Measurements from ENCODE around the gene PPP2R2D. TPM values are rescaled to one million over a fixed set of nuclear protein-coding genes. Genes with fewer than 3 reads are reported as not detected.
A peak's percentile ranks its signal among the peaks of the same experiment; 100 is the strongest.

PPP2R2D gene
- total RNA-seq, 2 experiments from 2014 or later, result 32.6 to 32.9 TPM

DNA sequence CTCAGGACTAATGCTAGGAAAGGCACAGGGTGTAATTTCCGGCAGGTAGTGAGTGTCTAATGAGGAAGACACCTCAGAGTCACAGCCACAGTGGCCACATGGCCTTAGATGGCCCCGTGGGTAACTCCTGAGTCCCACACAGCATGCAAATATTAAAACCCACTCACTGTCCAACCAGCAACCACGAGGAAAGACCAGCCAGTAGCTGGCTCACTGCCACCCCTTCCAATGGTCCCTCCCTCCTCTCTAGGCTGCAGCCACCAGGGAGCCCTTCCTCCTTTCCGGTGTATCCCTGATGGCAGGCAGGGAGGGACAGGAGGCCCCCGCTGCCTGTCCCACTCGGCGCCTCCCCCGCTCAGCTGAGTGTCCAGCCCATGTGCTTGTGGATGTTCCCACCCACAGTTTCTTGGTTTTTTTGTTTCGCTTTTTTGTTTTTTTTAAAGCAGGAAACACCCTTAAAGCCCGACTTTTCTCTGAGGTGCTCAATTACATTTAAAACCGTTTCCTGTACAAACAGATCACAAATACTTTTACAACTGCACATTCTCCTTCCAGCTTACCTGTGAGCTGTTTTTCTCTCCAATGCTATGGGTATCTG lies 71.8 kb downstream of the PPP2R2D start:
- Mint-ChIP-seq H3K4me3 (peak overlapping the region; percentile 91), H3K27ac (peak overlapping the region; percentile 94), H3K36me3 (ENCODE audit: low read depth) (peaks cover 54% of the 10 kb centered on the region), H3K4me1 (ENCODE audit: low read depth) (peaks cover 67% of the 10 kb centered on the region), H3K9me3 (no peaks in the 10 kb centered on the region), H3K27me3 (no peaks in the 10 kb centered on the region)
- H3K27ac ChIP-seq (ENCODE audit: low read depth in 1 of 2, low read length in 2 of 2), result peak overlapping the region; percentile 74 to 80
- peak in 8 of 14 experiments; percentile 13 to 79 (median 29) for DNase-seq
- intact Hi-C loops (cut with DNase I, micrococcal nuclease), result loop anchor here (2.0 to 10.0 kb wide), 2 partner anchors 72 to 182 kb away; partner anchors contain the start of gene PPP2R2D (in 1 of the 2)
- peak overlapping the region; percentile 54 for H3K4me3 ChIP-seq (ENCODE audit: low read length)
- POLR2A ChIA-PET, result interaction anchor here (0.9 to 4.2 kb wide), 9 partner anchors 9 to 87 kb away, joined by 3 to 21 read pairs (median 5); partner anchors contain the start of genes BNIP3 and PPP2R2D
- CTCF ChIA-PET, result interaction anchor here (1.0 to 2.2 kb wide), 2 partner anchors 9 to 87 kb away, joined by 3 to 7 read pairs; no protein-coding TSS in a partner anchor
- TF ChIP-seq, protein P1, sequence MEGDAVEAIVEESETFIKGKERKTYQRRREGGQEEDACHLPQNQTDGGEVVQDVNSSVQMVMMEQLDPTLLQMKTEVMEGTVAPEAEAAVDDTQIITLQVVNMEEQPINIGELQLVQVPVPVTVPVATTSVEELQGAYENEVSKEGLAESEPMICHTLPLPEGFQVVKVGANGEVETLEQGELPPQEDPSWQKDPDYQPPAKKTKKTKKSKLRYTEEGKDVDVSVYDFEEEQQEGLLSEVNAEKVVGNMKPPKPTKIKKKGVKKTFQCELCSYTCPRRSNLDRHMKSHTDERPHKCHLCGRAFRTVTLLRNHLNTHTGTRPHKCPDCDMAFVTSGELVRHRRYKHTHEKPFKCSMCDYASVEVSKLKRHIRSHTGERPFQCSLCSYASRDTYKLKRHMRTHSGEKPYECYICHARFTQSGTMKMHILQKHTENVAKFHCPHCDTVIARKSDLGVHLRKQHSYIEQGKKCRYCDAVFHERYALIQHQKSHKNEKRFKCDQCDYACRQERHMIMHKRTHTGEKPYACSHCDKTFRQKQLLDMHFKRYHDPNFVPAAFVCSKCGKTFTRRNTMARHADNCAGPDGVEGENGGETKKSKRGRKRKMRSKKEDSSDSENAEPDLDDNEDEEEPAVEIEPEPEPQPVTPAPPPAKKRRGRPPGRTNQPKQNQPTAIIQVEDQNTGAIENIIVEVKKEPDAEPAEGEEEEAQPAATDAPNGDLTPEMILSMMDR (IDR thresholded peaks at IDR 0.05), result no peak
- no peaks in the 10 kb centered on the region for H3K27me3 ChIP-seq (ENCODE audit: control insufficient read depth in 1 of 2, insufficient read depth in 2 of 2, low read length in 2 of 2)
- peak; percentile 75 for ATAC-seq (ENCODE audit: poor library complexity)
- H3K9me3 ChIP-seq (ENCODE audit: control insufficient read depth in 1 of 2, insufficient read depth in 1 of 2, low read length in 2 of 2), result no peaks in the 10 kb centered on the region
- peaks cover 70% of the 10 kb centered on the region for H3K4me1 ChIP-seq (ENCODE audit: insufficient read depth, low read length)
- peaks cover 38% of the 10 kb centered on the region for H3K36me3 ChIP-seq (ENCODE audit: insufficient read depth, low read length)

DNA sequence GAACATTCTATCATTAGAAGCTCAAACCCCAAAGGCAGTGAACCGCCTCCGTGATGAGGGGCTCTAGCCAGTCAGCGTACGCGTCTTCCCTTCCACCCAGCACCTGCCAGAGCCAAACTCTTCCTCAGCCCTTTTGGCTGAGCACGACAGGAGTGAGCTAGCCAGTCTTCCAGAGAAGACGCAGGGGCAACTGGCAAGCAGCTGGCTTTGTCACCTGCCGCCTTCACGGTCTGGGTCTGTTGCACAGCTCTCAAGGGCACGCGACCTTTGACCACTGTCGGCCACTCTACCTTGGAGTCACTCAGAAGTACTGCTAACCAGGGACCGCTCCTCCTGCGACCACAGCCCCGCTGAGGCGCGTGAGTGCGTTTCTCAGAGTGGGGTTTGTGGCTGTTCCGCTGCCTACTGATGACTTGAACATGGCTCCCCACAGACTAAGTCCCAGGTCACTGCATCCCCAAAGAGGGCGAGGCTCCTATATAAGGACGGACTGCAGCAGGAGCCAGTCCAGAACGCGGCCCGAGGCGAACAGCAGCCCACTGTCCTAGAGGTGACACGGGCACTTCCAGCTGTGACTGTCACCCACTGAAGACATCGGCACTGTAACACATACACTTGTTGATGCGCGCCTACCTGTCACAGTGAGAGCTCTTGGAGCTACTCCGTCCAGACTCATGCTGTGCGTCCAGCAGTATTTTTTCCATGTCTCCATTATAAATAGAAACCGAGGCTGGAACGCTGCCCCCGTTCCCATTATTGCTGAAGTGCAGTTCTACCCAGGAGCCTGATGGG lies 72.5 kb downstream of the PPP2R2D start:
- Mint-ChIP-seq H3K27ac (peak overlapping the region; percentile 94), H3K27me3 (no peaks in the 10 kb centered on the region), H3K4me3 (peak overlapping the region; percentile 91), H3K4me1 (ENCODE audit: low read depth) (peaks cover 73% of the 10 kb centered on the region), H3K9me3 (no peaks in the 10 kb centered on the region), H3K36me3 (ENCODE audit: low read depth) (peaks cover 57% of the 10 kb centered on the region)
- TF ChIP-seq, protein P1 (IDR thresholded peaks at IDR 0.05), result no peak
- peak; percentile 55 for ATAC-seq (ENCODE audit: poor library complexity)
- no peaks in the 10 kb centered on the region for H3K27me3 ChIP-seq (ENCODE audit: control insufficient read depth in 1 of 2, insufficient read depth in 2 of 2, low read length in 2 of 2)
- intact Hi-C loops (cut with DNase I, micrococcal nuclease), result loop anchor here (2.0 to 10.0 kb wide), 2 partner anchors 73 to 181 kb away; partner anchors contain the start of gene PPP2R2D (in 1 of the 2)
- ChIA-PET CTCF (interaction anchor here (1.1 to 2.2 kb wide), 2 partner anchors 50 to 88 kb away, joined by 4 to 7 read pairs; no protein-coding TSS in a partner anchor), POLR2A (interaction anchor here (0.6 to 4.2 kb wide), 11 partner anchors 8 to 87 kb away, joined by 3 to 21 read pairs (median 5); partner anchors contain the start of genes BNIP3 and PPP2R2D)
- peak in 4 of 14 experiments; percentile 14 to 43 (median 32) for DNase-seq
- peaks cover 36% of the 10 kb centered on the region for H3K36me3 ChIP-seq (ENCODE audit: insufficient read depth, low read length)
- peak overlapping the region; percentile 74 to 80 for H3K27ac ChIP-seq (ENCODE audit: low read depth in 1 of 2, low read length in 2 of 2)
- H3K4me1 ChIP-seq (ENCODE audit: insufficient read depth, low read length), result peaks cover 75% of the 10 kb centered on the region
- H3K9me3 ChIP-seq (ENCODE audit: control insufficient read depth in 1 of 2, insufficient read depth in 1 of 2, low read length in 2 of 2), result no peaks in the 10 kb centered on the region
- H3K4me3 ChIP-seq (ENCODE audit: low read length), result peak overlapping the region; percentile 54

Data from CD4-positive, alpha-beta T cell (primary cell).